ENCODE measurements around the gene GPD1.

GRCh38 chr12:50107416-50108268, 3.8 kb downstream of the GPD1 start:
- TF ChIP-seq EZH2phosphoT487 (IDR thresholded peaks at IDR 0.05; ENCODE audit: low read depth): no peak
- TF ChIP-seq CTCF (IDR thresholded peaks at IDR 0.05; ENCODE audit: low read depth, low read length): no peak

Measured in OCI-LY3 (cell line).